Measurements from ENCODE around the gene MFSD12. TPM values are rescaled to one million over a fixed set of nuclear protein-coding genes. Genes with fewer than 3 reads are reported as not detected.

The MFSD12 gene
- 46.3 and 59.1 TPM in 2 replicates for total RNA-seq

DNA sequence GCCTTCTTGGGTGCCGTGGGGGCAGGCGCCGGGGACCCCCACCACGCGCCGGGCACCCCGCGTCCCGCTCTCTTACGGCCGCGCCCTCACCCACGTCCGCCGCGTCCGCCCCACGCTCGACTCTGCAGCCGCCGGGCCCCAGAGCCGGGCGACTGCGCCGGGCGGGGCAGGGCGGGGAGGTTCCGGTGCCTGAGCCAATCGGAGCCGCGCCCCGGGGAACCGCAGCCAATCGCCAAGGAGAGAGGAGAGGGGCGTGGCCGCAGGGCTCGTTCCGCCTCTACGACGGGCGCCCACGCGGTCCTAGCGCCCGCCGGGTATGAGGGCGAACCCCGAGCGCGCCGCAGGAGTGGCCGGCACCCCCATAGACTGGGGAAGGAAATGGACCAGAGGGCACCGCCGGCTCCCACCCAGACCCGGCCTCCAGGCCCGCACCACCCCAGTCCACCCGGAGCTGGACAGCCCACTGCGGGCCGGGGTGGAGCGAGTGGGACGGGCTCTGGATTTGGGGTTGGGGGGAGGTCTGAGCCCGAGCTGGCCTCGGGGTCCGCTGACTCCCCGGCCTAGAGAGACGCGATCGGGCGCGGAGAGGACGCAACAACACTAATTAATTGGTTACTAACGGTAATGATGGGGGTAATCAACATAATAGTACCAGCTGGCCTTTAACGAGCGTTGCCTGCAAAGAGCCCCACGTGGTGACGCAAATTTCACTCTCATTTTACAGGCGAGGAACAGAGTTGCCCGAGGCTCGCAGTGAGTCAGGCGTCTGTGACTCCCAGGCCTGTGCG lies at the start of gene MFSD12:
MFSD12 (minus strand) TSS at position 126 of the 788 bp plus-strand sequence. CDS start 183 bp downstream, outside the sequence.
- DNase-seq (ENCODE audit: low read depth) (peak; percentile 86), FAIRE-seq (no peak)
- TF ChIP-seq, protein P1, sequence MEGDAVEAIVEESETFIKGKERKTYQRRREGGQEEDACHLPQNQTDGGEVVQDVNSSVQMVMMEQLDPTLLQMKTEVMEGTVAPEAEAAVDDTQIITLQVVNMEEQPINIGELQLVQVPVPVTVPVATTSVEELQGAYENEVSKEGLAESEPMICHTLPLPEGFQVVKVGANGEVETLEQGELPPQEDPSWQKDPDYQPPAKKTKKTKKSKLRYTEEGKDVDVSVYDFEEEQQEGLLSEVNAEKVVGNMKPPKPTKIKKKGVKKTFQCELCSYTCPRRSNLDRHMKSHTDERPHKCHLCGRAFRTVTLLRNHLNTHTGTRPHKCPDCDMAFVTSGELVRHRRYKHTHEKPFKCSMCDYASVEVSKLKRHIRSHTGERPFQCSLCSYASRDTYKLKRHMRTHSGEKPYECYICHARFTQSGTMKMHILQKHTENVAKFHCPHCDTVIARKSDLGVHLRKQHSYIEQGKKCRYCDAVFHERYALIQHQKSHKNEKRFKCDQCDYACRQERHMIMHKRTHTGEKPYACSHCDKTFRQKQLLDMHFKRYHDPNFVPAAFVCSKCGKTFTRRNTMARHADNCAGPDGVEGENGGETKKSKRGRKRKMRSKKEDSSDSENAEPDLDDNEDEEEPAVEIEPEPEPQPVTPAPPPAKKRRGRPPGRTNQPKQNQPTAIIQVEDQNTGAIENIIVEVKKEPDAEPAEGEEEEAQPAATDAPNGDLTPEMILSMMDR (IDR thresholded peaks at IDR 0.05; ENCODE audit: insufficient read depth, low read length, severe bottlenecking), result no peak
- H3K4me3 ChIP-seq (ENCODE audit: low read depth, low read length), result peak within 1 kb of the TSS; percentile 91
- no peaks in the 10 kb centered on the region for H3K27me3 ChIP-seq (ENCODE audit: control insufficient read depth, insufficient read depth, low read length)
- H3K36me3 ChIP-seq (ENCODE audit: control insufficient read depth, insufficient read depth, low read length), result peaks cover 1% of the 10 kb centered on the region

DNA sequence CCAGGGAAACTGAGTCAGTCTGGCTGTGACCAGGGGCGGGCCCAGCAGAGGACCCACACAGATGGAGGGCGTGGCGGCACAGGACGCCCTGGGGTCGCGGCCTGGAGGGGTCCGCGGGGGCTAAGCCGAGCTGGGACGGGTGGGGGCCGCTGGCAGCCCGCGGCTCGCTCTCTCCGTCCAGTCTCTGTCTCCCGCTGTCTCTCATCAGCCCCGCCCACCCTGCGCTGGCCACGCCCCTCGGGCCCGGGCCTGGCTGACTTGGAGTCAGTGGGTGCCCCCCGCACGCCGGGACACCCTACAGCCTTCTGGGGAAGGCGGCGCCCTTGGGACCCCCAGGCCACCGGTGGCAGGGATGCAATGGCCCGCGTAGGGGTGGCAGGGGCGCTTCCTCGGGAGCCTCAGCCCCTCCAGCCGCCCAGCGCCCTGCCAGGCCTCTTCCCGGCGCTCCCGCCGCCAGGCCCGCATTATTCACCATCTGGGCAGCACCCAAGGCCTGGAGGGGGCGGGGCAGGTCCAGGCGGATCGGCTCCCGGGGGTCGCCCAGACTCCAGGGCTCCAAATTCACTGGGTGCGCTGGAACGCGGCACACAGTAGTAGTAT lies 49.4 kb upstream of the MFSD12 start, which contains the start of gene TBXA2R:
TBXA2R (minus strand) TSS at position 186 of the 600 bp plus-strand sequence. CDS start 6,241 bp downstream, outside the sequence.
- DNase-seq (ENCODE audit: low read depth), result peak; percentile 18
- TF ChIP-seq, protein P1 (IDR thresholded peaks at IDR 0.05; ENCODE audit: insufficient read depth, low read length, severe bottlenecking), result no peak
- no peak for FAIRE-seq
- H3K27me3 ChIP-seq (ENCODE audit: control insufficient read depth, insufficient read depth, low read length), result no peaks in the 10 kb centered on the region
- peak within 1 kb of the TSS; percentile 25 for H3K4me3 ChIP-seq (ENCODE audit: low read depth, low read length)
- H3K36me3 ChIP-seq (ENCODE audit: control insufficient read depth, insufficient read depth, low read length), result peaks cover 6% of the 10 kb centered on the region

DNA sequence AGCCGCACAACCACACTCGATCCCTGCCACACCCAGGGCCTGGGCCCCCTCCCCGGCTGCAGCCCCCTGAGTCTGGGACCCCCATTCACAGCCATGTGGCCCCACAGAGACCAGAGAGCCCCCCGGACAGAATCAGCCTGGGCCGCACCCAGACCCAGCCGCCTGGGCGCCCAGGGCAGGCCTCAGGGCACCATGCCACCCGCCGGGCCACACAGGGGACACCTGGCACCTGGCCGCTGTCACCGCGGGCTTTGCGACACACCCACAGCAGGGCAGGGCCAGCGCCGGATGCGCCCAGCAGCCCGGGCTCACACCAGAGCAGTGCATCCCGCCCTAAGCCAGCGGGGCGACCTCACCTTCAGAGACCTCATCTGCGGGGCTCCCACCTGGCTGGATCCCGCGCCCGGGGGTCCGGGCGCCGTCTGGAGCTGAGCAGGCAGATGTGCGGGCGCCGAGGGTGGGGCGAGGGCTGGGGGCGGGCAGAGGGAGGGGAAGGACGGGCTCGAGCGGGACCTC lies 48.8 kb upstream of the MFSD12 start:
- DNase-seq (ENCODE audit: low read depth) (no peak), FAIRE-seq (no peak)
- TF ChIP-seq, protein P1 (IDR thresholded peaks at IDR 0.05; ENCODE audit: insufficient read depth, low read length, severe bottlenecking), result no peak
- Histone ChIP-seq H3K36me3 (ENCODE audit: control insufficient read depth, insufficient read depth, low read length) (peaks cover 2% of the 10 kb centered on the region), H3K27me3 (ENCODE audit: control insufficient read depth, insufficient read depth, low read length) (no peaks in the 10 kb centered on the region), H3K4me3 (ENCODE audit: low read depth, low read length) (peak overlapping the region; percentile 25)

DNA sequence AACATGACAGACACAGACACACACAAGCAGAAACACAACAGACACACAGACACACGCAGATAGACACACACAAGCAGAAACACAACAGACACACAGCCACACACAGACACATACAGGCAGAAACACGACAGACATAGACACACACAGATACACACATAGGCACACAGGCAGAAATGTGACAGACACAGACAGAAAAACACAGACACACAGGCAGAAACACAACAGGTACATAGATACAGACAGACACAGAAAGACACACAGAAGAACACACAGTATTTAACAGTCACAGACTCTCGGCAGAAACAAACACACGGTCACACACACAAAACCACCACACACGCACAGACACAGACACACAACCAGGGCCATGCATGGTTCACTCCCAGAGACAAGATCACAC lies 48.4 kb upstream of the MFSD12 start:
- Histone ChIP-seq H3K4me3 (ENCODE audit: low read depth, low read length) (no peak overlapping the region), H3K27me3 (ENCODE audit: control insufficient read depth, insufficient read depth, low read length) (no peaks in the 10 kb centered on the region), H3K36me3 (ENCODE audit: control insufficient read depth, insufficient read depth, low read length) (peaks cover 1% of the 10 kb centered on the region)
- TF ChIP-seq, protein P1 (IDR thresholded peaks at IDR 0.05; ENCODE audit: insufficient read depth, low read length, severe bottlenecking), result no peak
- FAIRE-seq (peak; percentile 50), DNase-seq (ENCODE audit: low read depth) (no peak)

DNA sequence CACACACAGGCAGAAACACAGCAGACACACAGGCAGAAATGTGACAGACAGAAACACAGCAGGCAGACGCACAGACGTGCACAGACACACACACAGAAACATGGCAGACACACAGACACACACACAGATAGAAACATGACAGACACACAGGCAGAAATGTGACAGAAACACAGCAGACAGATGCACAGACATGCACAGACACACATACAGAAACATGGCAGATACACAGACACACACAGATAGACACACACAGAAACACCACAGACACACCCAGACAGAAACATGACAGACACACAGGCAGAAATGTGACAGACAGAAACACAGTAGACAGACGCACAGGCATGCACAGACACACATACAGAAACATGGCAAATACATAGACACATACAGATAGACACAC lies 48.0 kb upstream of the MFSD12 start:
- H3K36me3 ChIP-seq (ENCODE audit: control insufficient read depth, insufficient read depth, low read length), result no peaks in the 10 kb centered on the region
- DNase-seq (ENCODE audit: low read depth), result no peak
- FAIRE-seq, result peak; percentile 87
- H3K27me3 ChIP-seq (ENCODE audit: control insufficient read depth, insufficient read depth, low read length), result no peaks in the 10 kb centered on the region
- TF ChIP-seq, protein P1 (IDR thresholded peaks at IDR 0.05; ENCODE audit: insufficient read depth, low read length, severe bottlenecking), result no peak
- no peak overlapping the region for H3K4me3 ChIP-seq (ENCODE audit: low read depth, low read length)
